Calu3 (cell line): ENCODE measurements around the gene RAI1. TPM values are rescaled to one million over a fixed set of nuclear protein-coding genes. Genes with fewer than 3 reads are reported as not detected.
A peak's percentile ranks its signal among the peaks of the same experiment; 100 is the strongest.
"Not testable (repeated sequence)": the region's sequence is repeated elsewhere in the genome, so short reads cannot be mapped to it uniquely, and the experiment has no call there.

Experiments used
- BruUV-seq: library from RNA; stranded (reverse); fragments of 400-500 nt; replicated peaks from 2 replicates; lab custom pipeline; 2021; lab: Mats Ljungman, UMichigan
- CTCF ChIA-PET: fragments of 300-600 bp; sonication (Branson Sonifier 250); formaldehyde crosslinking; loops from one replicate; lab custom pipeline; 2022; ENCODE audit warnings: antibody characterized with exemption; lab: Charles Lee
- DNase-seq: peaks from one replicate; pipeline ENCODE4 v3.0.0; 2022
- H3K27ac Mint-ChIP-seq: one replicate; pipeline ENCODE4 v1.8.0; 2022; ENCODE audit warnings: mixed read lengths; ENCODE audit not compliant: unreplicated experiment
- H3K27me3 Mint-ChIP-seq: one replicate; pipeline ENCODE4 v1.8.0; 2022; ENCODE audit warnings: mixed read lengths; ENCODE audit not compliant: unreplicated experiment
- H3K36me3 Mint-ChIP-seq: one replicate; pipeline ENCODE4 v1.8.0; 2022; ENCODE audit warnings: mild to moderate bottlenecking, moderate library complexity, mixed read lengths; ENCODE audit not compliant: insufficient read depth, unreplicated experiment
- H3K4me1 Mint-ChIP-seq: one replicate; pipeline ENCODE4 v1.8.0; 2022; ENCODE audit warnings: mild to moderate bottlenecking, low read depth, mixed read lengths; ENCODE audit not compliant: unreplicated experiment
- H3K4me3 Mint-ChIP-seq: one replicate; pipeline ENCODE4 v1.8.0; 2022; ENCODE audit warnings: mild to moderate bottlenecking, low read depth, moderate library complexity, mixed read lengths; ENCODE audit not compliant: unreplicated experiment
- H3K9me3 Mint-ChIP-seq: one replicate; pipeline ENCODE4 v1.8.0; 2022; ENCODE audit warnings: low read depth, mixed read lengths; ENCODE audit not compliant: unreplicated experiment
- intact Hi-C: fragments of 100-400 bp; cut with micrococcal nuclease; formaldehyde crosslinking; loops from one replicate; pipeline ENCODE4 v1.10.0; 2022; ENCODE audit not compliant: unreplicated experiment
- total RNA-seq: library from RNA; stranded (reverse); gene quantifications from 2 replicates; pipeline ENCODE4 v1.2.3, GENCODE V29; 2022
- TF ChIP-seq, protein P1 (sequence below): fragments of 200-600 bp; IDR thresholded peaks from one replicate; pipeline ENCODE4 v1.8.0; 2022; ENCODE audit warnings: antibody characterized with exemption; ENCODE audit not compliant: unreplicated experiment

The RAI1 gene
- total RNA-seq, 1 experiment from 2014 or later: 38.0 TPM

DNA sequence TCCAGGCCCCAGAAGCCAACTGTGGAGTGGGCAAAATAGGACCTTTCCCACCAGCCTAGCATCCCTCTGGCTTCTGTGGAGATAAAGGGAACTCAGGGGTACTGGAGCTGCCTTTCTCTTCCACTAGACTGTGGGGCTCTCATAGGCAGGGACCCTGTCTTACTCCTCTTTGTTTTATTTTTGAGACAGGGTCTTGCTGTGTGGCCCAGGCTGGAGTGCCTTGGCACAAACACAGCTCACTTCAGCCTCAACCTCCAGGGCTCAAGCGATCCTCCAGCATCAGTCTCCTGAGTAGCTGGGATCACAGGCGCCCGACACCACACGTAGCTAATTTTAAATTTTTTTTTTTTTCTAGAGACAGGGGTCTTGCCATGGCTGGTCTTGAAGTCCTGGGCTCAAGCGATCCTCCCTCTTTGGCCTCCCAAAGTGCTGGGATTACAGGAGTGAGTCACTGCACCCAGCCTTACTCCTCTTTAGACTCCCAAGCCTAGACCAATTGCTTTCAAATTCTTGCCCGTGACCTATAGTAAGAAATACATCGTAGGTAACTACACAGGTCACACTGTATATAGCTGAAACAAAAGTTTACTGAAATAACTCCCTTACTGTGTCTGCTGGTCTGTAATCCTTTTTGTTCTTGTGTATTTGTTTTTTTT lies 2.6 kb downstream of the RAI1 start:
- DNase-seq: no peak
- Mint-ChIP-seq H3K4me1 (peaks cover 42% of the 10 kb centered on the region), H3K27me3 (no peaks in the 10 kb centered on the region), H3K9me3 (no peaks in the 10 kb centered on the region), H3K27ac (peak overlapping the region; percentile 95), H3K36me3 (peaks cover 41% of the 10 kb centered on the region), H3K4me3 (peak overlapping the region; percentile 82)
- CTCF ChIA-PET: no interaction called here
- TF ChIP-seq, protein P1, sequence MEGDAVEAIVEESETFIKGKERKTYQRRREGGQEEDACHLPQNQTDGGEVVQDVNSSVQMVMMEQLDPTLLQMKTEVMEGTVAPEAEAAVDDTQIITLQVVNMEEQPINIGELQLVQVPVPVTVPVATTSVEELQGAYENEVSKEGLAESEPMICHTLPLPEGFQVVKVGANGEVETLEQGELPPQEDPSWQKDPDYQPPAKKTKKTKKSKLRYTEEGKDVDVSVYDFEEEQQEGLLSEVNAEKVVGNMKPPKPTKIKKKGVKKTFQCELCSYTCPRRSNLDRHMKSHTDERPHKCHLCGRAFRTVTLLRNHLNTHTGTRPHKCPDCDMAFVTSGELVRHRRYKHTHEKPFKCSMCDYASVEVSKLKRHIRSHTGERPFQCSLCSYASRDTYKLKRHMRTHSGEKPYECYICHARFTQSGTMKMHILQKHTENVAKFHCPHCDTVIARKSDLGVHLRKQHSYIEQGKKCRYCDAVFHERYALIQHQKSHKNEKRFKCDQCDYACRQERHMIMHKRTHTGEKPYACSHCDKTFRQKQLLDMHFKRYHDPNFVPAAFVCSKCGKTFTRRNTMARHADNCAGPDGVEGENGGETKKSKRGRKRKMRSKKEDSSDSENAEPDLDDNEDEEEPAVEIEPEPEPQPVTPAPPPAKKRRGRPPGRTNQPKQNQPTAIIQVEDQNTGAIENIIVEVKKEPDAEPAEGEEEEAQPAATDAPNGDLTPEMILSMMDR: no peak
- intact Hi-C loops: loop anchor here (5.0 kb wide), 1 partner anchor 178 kb away; no protein-coding TSS in a partner anchor
- BruUV-seq: no TSS peak

DNA sequence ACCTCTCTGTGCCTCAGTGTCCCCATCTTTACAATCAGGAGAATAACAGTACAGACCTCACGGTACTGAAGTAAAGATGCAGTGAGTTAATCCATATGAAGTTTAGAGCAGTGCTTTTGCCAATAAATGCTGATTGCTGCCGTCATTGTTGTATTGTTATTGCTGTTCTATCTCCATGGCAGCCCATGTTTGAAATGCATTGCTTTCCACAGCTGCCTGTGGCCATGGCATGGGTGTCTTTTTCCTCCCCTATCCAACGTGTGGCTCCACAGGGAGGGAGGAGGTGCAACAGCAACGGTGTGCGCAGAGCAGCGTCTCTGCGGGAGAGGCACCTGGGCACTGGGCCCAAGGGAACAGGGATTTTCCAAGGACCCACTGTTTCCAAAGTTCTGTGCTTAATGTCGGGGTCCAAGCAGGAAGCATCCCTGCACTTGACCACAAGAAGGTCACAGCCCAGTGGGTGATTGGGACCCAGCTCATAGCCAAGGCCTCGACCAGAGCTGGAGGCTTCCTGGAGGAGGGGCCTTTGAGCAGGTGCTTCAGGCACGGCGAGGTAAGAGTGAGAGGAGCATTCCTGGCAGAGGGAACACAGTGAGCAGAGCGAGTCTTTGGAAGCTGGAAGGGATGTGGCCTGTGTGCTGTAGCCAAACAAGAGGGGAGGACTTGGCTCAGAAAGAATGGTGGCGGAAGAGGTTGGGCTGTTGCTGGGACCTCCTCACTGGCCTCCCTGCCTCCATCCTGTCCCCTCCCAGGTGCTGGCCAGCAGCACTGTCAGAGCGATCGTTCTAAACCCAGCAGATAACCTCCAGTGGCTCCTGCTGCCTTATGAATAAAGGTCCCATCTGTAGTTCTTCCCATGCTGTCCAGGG lies 3.9 kb downstream of the RAI1 start:
- Mint-ChIP-seq H3K27me3 (no peaks in the 10 kb centered on the region), H3K4me3 (peak overlapping the region; percentile 82), H3K27ac (peak overlapping the region; percentile 95), H3K9me3 (no peaks in the 10 kb centered on the region), H3K36me3 (peaks cover 41% of the 10 kb centered on the region), H3K4me1 (peaks cover 41% of the 10 kb centered on the region)
- CTCF ChIA-PET: interaction anchor here (0.6 kb wide), 1 partner anchor 126 kb away, joined by 4 read pairs; no protein-coding TSS in a partner anchor
- no TSS peak for BruUV-seq
- intact Hi-C loops: loop anchor here (5.0 kb wide), 1 partner anchor 177 kb away; no protein-coding TSS in a partner anchor
- no peak for DNase-seq
- TF ChIP-seq, protein P1: no peak

DNA sequence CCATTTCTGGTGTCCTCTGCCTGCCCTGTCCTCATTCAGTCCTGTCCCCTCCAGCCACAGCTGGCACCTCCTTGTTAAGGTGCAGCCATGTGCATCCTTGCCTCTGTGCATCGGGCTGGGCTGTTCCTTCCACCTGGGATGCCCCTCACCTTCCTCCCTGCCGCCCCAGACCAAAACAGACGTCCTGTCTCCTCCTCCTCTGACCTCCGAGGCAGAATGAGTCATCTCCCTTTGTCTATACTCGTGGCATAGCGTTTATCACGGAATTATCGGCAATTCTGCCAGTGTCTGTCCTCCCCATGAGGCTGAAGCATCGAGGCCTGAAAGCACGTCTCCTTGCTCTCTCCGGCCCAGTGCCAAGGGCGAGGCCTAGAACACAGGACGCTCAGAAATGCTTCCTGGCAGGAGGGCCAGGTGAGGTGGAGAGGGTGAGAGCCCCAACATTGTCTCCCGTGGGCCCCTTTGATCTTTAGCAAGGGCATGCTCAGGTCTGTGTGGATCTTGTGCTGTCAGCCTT lies 4.6 kb downstream of the RAI1 start:
- BruUV-seq: no TSS peak
- peaks cover 41% of the 10 kb centered on the region for H3K4me1 Mint-ChIP-seq
- TF ChIP-seq, protein P1: no peak
- H3K27me3 Mint-ChIP-seq: no peaks in the 10 kb centered on the region
- peaks cover 41% of the 10 kb centered on the region for H3K36me3 Mint-ChIP-seq
- peak overlapping the region; percentile 82 for H3K4me3 Mint-ChIP-seq
- DNase-seq: peak; percentile 67
- H3K27ac Mint-ChIP-seq: peak overlapping the region; percentile 95
- CTCF ChIA-PET: interaction anchor here (1.2 kb wide), 1 partner anchor 21 kb away, joined by 3 read pairs; no protein-coding TSS in a partner anchor
- intact Hi-C loops: no loop called here
- H3K9me3 Mint-ChIP-seq: no peaks in the 10 kb centered on the region

DNA sequence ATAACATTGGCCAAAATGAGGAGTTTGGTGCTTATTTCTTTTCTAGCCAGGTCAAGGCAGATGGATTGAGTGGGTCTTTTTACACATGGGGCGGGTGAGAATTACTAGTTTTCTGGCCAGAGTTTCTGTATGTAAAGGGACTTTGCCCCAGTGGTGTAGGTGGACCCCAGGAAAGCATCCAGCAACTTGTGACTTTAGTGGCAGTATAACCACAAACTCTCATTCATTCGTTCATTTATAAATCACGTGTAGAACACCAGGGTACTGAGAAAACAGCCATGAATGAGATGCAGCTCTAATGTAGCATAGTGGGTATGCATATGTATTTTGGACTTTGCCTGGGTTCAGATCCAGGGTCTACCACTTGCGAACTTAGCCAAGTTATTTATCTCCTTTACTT lies 8.1 kb downstream of the RAI1 start:
- peaks cover 67% of the 10 kb centered on the region for H3K4me1 Mint-ChIP-seq
- no peaks in the 10 kb centered on the region for H3K9me3 Mint-ChIP-seq
- no peak overlapping the region for H3K4me3 Mint-ChIP-seq
- H3K36me3 Mint-ChIP-seq: peaks cover 46% of the 10 kb centered on the region
- CTCF ChIA-PET: no interaction called here
- intact Hi-C loops: no loop called here
- DNase-seq: no peak
- TSS peak; percentile 9 for BruUV-seq
- TF ChIP-seq, protein P1: no peak
- H3K27me3 Mint-ChIP-seq: no peaks in the 10 kb centered on the region
- no peak overlapping the region for H3K27ac Mint-ChIP-seq

DNA sequence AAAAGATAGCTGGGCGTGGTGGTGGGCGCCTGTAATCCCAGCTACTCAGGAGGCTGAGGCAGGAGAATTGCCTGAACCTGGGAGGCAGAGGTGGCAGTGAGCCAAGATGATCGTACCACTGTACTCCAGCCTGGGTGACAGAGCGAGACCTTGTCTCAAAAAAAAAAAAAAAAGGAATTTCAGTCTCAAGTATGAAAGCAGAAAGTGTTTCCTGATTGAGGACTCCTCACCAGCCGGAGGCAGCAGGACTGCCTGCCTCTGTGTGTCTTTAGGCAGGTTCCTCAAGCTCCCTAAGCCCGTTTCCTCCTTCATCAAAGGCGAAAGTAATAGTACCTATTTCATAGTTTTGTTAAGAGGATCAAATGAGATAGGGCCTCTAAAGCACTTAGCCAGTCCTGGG lies 9.0 kb downstream of the RAI1 start:
- CTCF ChIA-PET, DNase-seq, BruUV-seq: not testable (repeated sequence)

More for the DNA sequence above, 9.0 kb downstream of the RAI1 start:
- intact Hi-C loops: loop anchor here (5.0 kb wide), 1 partner anchor 42 kb away; no protein-coding TSS in a partner anchor
- peaks cover 47% of the 10 kb centered on the region for H3K36me3 Mint-ChIP-seq
- not testable (repeated sequence) for H3K27me3 Mint-ChIP-seq, H3K9me3 Mint-ChIP-seq, H3K4me3 Mint-ChIP-seq
- H3K4me1 Mint-ChIP-seq: peaks cover 58% of the 10 kb centered on the region
- H3K27ac Mint-ChIP-seq: peak overlapping the region; percentile 80
